Duodenal mucosa (tissue), 2 donors: ENCODE results near the gene AQP2.

ENCODE experiments used
- H3K27ac ChIP-seq: one replicate; pipeline ENCODE4 v1.7.0; 2013; ENCODE audit warnings: low read depth, low read length
- H3K27me3 ChIP-seq, 2 donors: one replicate each; pipeline ENCODE4 v1.7.0; 2013; ENCODE audit warnings: low read length in 2 of 2, control low read depth in 1 of 2; ENCODE audit not compliant: insufficient read depth in 2 of 2, control insufficient read depth in 1 of 2
- H3K36me3 ChIP-seq, 2 donors: one replicate each; pipeline ENCODE4 v1.7.0; 2013; ENCODE audit warnings: low read length in 2 of 2, control low read depth in 1 of 2; ENCODE audit not compliant: insufficient read depth in 2 of 2, control insufficient read depth in 1 of 2
- H3K4me1 ChIP-seq, 2 donors: one replicate each; pipeline ENCODE4 v1.7.0; 2013; ENCODE audit warnings: low read length in 2 of 2, control low read depth in 1 of 2; ENCODE audit not compliant: insufficient read depth in 2 of 2, control insufficient read depth in 1 of 2
- H3K4me3 ChIP-seq, 2 donors: one replicate each; pipeline ENCODE4 v1.7.0; 2013; ENCODE audit warnings: low read length in 2 of 2, low read depth in 1 of 2
- H3K9ac ChIP-seq, 2 donors: one replicate each; pipeline ENCODE4 v1.7.0; 2013; ENCODE audit warnings: low read length in 2 of 2, low read depth in 1 of 2
- H3K9me3 ChIP-seq, 2 donors: one replicate each; pipeline ENCODE4 v1.7.0; 2013; ENCODE audit warnings: low read length in 2 of 2, control low read depth in 1 of 2; ENCODE audit not compliant: control insufficient read depth in 1 of 2

Gene AQP2

GRCh38 chr12:49930515-49931288 is 19.8 kb upstream of the AQP2 start:
- H3K4me3 ChIP-seq: no peak overlapping the region
- no peaks in the 10 kb centered on the region for H3K4me1 ChIP-seq
- peaks cover 0 to 6% of the 10 kb centered on the region in 2 donors for H3K27me3 ChIP-seq
- no peak overlapping the region for H3K27ac ChIP-seq
- H3K36me3 ChIP-seq: no peaks in the 10 kb centered on the region
- no peak overlapping the region for H3K9ac ChIP-seq
- no peaks in the 10 kb centered on the region for H3K9me3 ChIP-seq

GRCh38 chr12:49932023-49932422 is 18.5 kb upstream of the AQP2 start:
- Histone ChIP-seq H3K27ac (no peak overlapping the region), H3K9ac (no peak overlapping the region), H3K36me3 (no peaks in the 10 kb centered on the region), H3K9me3 (no peaks in the 10 kb centered on the region), H3K4me1 (no peaks in the 10 kb centered on the region), H3K27me3 (peaks cover 0 to 6% of the 10 kb centered on the region in 2 donors), H3K4me3 (no peak overlapping the region)

- peaks cover 0 to 6% of the 10 kb centered on the region in 2 donors for H3K27me3 ChIP-seq
- no peaks in the 10 kb centered on the region for H3K36me3 ChIP-seq
- no peaks in the 10 kb centered on the region for H3K4me1 ChIP-seq
- H3K4me3 ChIP-seq: no peak overlapping the region
- no peaks in the 10 kb centered on the region for H3K9me3 ChIP-seq
- H3K27ac ChIP-seq: no peak overlapping the region
- no peak overlapping the region for H3K9ac ChIP-seq
Measured at GRCh38 chr12:49932533-49933130, 17.9 kb upstream of the AQP2 start.

DNA sequence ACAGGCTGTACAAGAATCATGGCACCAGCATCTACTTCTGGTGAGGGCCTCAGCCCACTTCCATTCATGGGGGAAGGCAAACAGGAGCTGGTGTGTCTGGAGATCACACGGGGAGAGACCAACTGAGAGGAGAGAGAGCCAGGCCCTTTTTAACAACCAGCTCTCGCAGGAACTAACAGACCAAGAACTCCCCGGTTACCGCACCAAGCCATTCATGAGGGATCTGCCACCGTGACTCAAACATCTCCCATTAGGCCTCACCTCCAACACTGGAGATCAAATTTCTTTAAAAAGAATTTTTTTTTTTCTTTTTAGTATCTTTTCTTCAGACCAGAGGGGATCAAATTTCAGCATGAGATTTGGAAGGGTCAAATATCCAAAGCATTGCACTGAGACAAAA is 16.7 kb upstream of the AQP2 start:
- H3K36me3 ChIP-seq: no peaks in the 10 kb centered on the region
- H3K27ac ChIP-seq: no peak overlapping the region
- H3K4me1 ChIP-seq: no peaks in the 10 kb centered on the region
- H3K9ac ChIP-seq: no peak overlapping the region
- H3K9me3 ChIP-seq: no peaks in the 10 kb centered on the region
- H3K4me3 ChIP-seq: no peak overlapping the region
- H3K27me3 ChIP-seq: peaks cover 0 to 6% of the 10 kb centered on the region in 2 donors

- H3K9me3 ChIP-seq: no peaks in the 10 kb centered on the region
- H3K9ac ChIP-seq: no peak overlapping the region
- H3K27ac ChIP-seq: no peak overlapping the region
- peaks cover 0 to 1% of the 10 kb centered on the region in 2 donors for H3K27me3 ChIP-seq
- H3K4me1 ChIP-seq: no peaks in the 10 kb centered on the region
- H3K36me3 ChIP-seq: no peaks in the 10 kb centered on the region
- no peak overlapping the region for H3K4me3 ChIP-seq
Measured at GRCh38 chr12:49934505-49934904, 16.0 kb upstream of the AQP2 start.

DNA sequence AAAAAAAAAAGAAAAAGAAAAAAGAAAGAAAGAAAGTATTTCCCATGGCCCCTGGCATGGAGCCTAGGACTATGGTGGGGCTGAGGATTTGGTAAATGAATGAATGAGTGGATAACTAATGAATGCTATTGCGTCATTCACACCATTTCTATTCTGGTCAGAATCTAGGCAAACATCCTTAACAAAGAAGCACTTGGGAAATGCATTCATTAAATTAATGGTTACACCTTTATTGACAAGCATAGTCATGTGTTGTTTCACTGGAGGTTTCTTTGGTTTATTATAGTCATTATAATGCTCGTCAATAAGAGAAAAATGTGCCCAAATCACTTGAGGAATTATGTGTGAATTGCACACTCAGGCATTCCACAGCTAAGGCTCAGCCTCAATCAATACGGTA is 13.6 kb upstream of the AQP2 start:
- no peak overlapping the region for H3K27ac ChIP-seq

GRCh38 chr12:49937639-49938300 is 12.8 kb upstream of the AQP2 start:
- no peaks in the 10 kb centered on the region for H3K4me1 ChIP-seq
- no peaks in the 10 kb centered on the region for H3K36me3 ChIP-seq
- H3K27ac ChIP-seq: no peak overlapping the region
- no peak overlapping the region for H3K9ac ChIP-seq
- no peaks in the 10 kb centered on the region for H3K27me3 ChIP-seq
- no peak overlapping the region for H3K4me3 ChIP-seq
- H3K9me3 ChIP-seq: no peaks in the 10 kb centered on the region

More for the DNA sequence above, 13.6 kb upstream of the AQP2 start:
- no peaks in the 10 kb centered on the region for H3K27me3 ChIP-seq
- H3K4me3 ChIP-seq: no peak overlapping the region
- no peaks in the 10 kb centered on the region for H3K4me1 ChIP-seq
- H3K9me3 ChIP-seq: no peaks in the 10 kb centered on the region
- no peak overlapping the region for H3K9ac ChIP-seq
- no peaks in the 10 kb centered on the region for H3K36me3 ChIP-seq

GRCh38 chr12:49939307-49939706 is 11.2 kb upstream of the AQP2 start:
- H3K4me3 ChIP-seq: no peak overlapping the region
- no peak overlapping the region for H3K9ac ChIP-seq
- peaks cover 0 to 5% of the 10 kb centered on the region in 2 donors for H3K4me1 ChIP-seq
- H3K27me3 ChIP-seq: no peaks in the 10 kb centered on the region
- H3K36me3 ChIP-seq: no peaks in the 10 kb centered on the region
- no peaks in the 10 kb centered on the region for H3K9me3 ChIP-seq
- H3K27ac ChIP-seq: no peak overlapping the region

DNA sequence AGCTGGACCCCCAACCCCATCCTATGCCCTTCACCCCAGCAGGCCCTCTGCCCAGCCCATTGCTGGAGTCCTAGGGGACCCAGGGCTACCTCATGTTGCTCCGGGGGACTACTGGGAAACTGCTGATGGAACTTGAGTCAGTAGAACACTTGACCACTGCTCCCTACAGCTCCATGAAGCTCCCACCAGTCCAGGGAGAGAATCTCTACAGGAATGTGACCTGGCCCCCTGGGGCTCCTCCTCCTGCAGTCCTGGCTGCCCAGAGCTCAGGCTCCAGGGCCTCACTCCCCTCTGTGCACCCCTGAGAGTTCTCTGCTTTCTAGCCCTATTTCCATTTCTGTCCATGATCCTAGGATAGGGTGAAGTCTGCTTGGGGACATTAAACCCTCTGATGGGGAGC is 10.8 kb upstream of the AQP2 start:
- no peak overlapping the region for H3K27ac ChIP-seq
- no peaks in the 10 kb centered on the region for H3K36me3 ChIP-seq
- H3K4me1 ChIP-seq: peaks cover 0 to 5% of the 10 kb centered on the region in 2 donors
- no peaks in the 10 kb centered on the region for H3K9me3 ChIP-seq
- no peaks in the 10 kb centered on the region for H3K27me3 ChIP-seq
- H3K4me3 ChIP-seq: no peak overlapping the region
- H3K9ac ChIP-seq: no peak overlapping the region
